Peyer's patch (tissue), 4 donors: Measurements from ENCODE around the gene OSBPL10.

ENCODE experiments used
- POLR2A ChIP-seq, 2 donors: fragments of 450-650 bp; IDR thresholded peaks; one replicate each; pipeline ENCODE4 v1.5.1; 2017; ENCODE audit warnings: antibody characterized with exemption in 2 of 2, mild to moderate bottlenecking in 2 of 2, moderate library complexity in 2 of 2
- TF ChIP-seq, protein P1 (sequence below), 6 experiments: fragments of 450-650 bp in 4 of 6; fragments of 200-600 bp in 2 of 6; sonication (generic) in 1 of 6; IDR thresholded peaks; one replicate each; pipeline ENCODE4 v1.5.1; 2017 to 2019; ENCODE audit warnings: antibody characterized with exemption in 6 of 6, mild to moderate bottlenecking in 3 of 6, moderate library complexity in 1 of 6

DNA sequence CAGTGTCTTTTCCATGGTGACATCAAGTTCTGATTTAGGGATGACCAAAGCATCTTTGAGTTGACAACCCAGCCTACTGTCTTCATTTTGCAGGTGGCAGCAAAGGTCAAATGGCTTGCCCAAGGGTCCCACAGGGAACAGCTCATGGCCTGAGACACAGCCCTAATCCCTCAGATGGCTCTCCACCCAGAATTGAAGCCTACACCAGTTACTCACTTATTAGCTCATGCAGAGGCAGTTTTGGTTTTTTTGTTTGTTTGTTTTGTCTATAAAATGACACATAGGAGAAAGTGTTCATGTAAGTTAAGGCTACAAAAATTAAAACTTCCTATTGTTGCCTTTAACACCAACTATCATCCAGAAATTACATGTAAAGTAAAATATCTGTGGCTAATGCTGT, 167.9 kb downstream of the OSBPL10 start:
- TF ChIP-seq, protein P1, sequence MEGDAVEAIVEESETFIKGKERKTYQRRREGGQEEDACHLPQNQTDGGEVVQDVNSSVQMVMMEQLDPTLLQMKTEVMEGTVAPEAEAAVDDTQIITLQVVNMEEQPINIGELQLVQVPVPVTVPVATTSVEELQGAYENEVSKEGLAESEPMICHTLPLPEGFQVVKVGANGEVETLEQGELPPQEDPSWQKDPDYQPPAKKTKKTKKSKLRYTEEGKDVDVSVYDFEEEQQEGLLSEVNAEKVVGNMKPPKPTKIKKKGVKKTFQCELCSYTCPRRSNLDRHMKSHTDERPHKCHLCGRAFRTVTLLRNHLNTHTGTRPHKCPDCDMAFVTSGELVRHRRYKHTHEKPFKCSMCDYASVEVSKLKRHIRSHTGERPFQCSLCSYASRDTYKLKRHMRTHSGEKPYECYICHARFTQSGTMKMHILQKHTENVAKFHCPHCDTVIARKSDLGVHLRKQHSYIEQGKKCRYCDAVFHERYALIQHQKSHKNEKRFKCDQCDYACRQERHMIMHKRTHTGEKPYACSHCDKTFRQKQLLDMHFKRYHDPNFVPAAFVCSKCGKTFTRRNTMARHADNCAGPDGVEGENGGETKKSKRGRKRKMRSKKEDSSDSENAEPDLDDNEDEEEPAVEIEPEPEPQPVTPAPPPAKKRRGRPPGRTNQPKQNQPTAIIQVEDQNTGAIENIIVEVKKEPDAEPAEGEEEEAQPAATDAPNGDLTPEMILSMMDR (IDR thresholded peaks at IDR 0.05) = no peak
- TF ChIP-seq POLR2A (IDR thresholded peaks at IDR 0.05) = no peak
